GM18951 (cell line): ENCODE data around the gene INPP4B.

ENCODE experiments used
- POLR2A ChIP-seq: IDR thresholded peaks from 4 replicates; pipeline ENCODE4 v1.6.1; 2011; ENCODE audit warnings: mild to moderate bottlenecking; ENCODE audit not compliant: insufficient read length, insufficient read depth; ENCODE audit errors: extremely low read depth
- in situ Hi-C: fragments of 300-500 bp; cut with MboI; formaldehyde crosslinking; loops from one replicate; pipeline ENCODE4 v1.12.0; 2022; ENCODE audit warnings: low sequenced_read_pairs, mixed read lengths, inconsistent platforms; ENCODE audit not compliant: unreplicated experiment

Gene INPP4B

GRCh38 chr4:142168181-142168580 is 677.9 kb downstream of the INPP4B start:
- in situ Hi-C loops = no loop called here
- no peak for TF ChIP-seq POLR2A

- in situ Hi-C loops = no loop called here
- no peak for TF ChIP-seq POLR2A
Measured at GRCh38 chr4:142164767-142165500, 681.2 kb downstream of the INPP4B start.

- TF ChIP-seq POLR2A = no peak
- in situ Hi-C loops = no loop called here
Measured at GRCh38 chr4:142161086-142161485, 685.0 kb downstream of the INPP4B start.

- in situ Hi-C loops = no loop called here
Measured at GRCh38 chr4:142160509-142160908, 685.6 kb downstream of the INPP4B start.

GRCh38 chr4:142158980-142159379 is 687.1 kb downstream of the INPP4B start:
- in situ Hi-C loops = no loop called here
- no peak for TF ChIP-seq POLR2A

More at GRCh38 chr4:142160509-142160908, 685.6 kb downstream of the INPP4B start:
- TF ChIP-seq POLR2A = no peak

- in situ Hi-C loops = no loop called here
- no peak for TF ChIP-seq POLR2A
Measured at GRCh38 chr4:142156256-142156655, 689.8 kb downstream of the INPP4B start.

- in situ Hi-C loops = no loop called here
Measured at GRCh38 chr4:142155347-142155746, 690.8 kb downstream of the INPP4B start.

GRCh38 chr4:142150483-142150882 is 695.6 kb downstream of the INPP4B start:
- TF ChIP-seq POLR2A = no peak
- in situ Hi-C loops = no loop called here

More at GRCh38 chr4:142155347-142155746, 690.8 kb downstream of the INPP4B start:
- TF ChIP-seq POLR2A = no peak

GRCh38 chr4:142144813-142145212 is 701.3 kb downstream of the INPP4B start:
- no peak for TF ChIP-seq POLR2A
- in situ Hi-C loops = no loop called here

GRCh38 chr4:142142366-142143054 is 703.6 kb downstream of the INPP4B start:
- no peak for TF ChIP-seq POLR2A
- in situ Hi-C loops = no loop called here

- in situ Hi-C loops = no loop called here
- TF ChIP-seq POLR2A = no peak
Measured at GRCh38 chr4:142141224-142141623, 704.9 kb downstream of the INPP4B start.

- TF ChIP-seq POLR2A = no peak
- in situ Hi-C loops = no loop called here
Measured at GRCh38 chr4:142130666-142131065, 715.4 kb downstream of the INPP4B start.

- TF ChIP-seq POLR2A = no peak
- in situ Hi-C loops = no loop called here
Measured at GRCh38 chr4:142129931-142130330, 716.2 kb downstream of the INPP4B start.

- no peak for TF ChIP-seq POLR2A
- in situ Hi-C loops = no loop called here
Measured at GRCh38 chr4:142129473-142129872, 716.6 kb downstream of the INPP4B start.
